Nucleus accumbens (tissue), 56 donors: ENCODE data around the gene MT1H.
"Not testable (repeated sequence)": the region's sequence is repeated elsewhere in the genome, so short reads cannot be mapped to it uniquely, and the experiment has no call there.

ENCODE experiments used
- DNase-seq, 56 donors: peaks; one replicate each; lab custom pipeline; 2025; lab: John Stamatoyannopoulos, UW

The MT1H gene

DNA sequence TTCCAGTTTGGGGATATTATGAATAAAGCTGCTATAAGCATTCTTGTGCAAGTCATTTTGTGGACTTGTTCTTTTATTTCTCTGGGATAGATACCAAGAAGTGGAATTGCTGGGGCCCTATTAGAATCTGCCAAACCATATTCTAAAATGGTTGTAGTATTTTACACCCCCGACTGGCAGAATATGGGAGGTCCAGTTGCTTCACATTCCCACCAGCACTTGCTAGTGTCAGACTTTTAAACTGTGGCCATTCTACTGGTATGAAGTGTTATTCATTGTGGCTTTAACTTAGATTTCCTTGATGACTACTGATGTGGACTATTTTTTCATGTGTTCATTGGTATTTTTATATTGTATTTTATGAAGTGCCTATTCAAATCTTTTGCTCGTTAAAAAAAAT is 42.2 kb downstream of the MT1H start:
- no peak for DNase-seq

DNA sequence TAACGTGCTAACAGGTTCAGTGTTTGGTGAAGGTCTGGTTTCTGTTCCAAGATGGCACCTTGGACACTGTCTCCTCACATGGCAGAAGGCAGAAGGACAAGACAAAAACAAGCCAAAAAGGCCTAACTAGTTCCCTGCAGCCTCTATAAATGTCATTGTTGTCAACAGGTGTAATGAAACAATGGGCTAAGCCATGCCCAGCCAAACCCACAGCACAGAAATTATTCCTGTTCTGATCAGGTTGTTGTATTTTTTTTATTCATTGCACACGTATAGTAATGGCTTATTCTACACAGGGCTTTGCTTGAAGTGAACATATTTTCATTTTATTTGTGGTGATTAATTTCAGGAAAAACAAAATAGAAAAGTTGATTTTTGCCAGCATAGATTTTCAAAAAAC is 44.2 kb downstream of the MT1H start:
- DNase-seq = no peak

DNA sequence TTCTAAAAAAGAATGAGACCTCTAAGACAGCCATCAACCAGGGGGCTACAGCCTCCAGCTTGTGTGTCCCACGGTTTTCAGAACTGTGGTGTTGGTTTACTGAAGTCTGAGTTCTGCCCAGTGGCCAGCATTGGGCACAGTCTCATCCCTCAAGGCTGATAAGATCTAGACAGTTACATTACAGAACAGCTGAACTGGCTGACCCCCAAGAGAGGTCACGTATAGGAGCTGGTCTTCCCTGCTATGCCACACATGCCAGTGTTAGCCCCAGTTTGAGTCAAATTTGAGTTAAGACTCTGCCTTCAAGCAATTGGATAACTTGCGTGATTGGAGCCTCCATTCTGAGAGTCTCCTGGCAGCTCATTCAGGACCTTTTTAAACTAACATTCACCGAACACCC is 45.5 kb downstream of the MT1H start:
- no peak for DNase-seq

DNA sequence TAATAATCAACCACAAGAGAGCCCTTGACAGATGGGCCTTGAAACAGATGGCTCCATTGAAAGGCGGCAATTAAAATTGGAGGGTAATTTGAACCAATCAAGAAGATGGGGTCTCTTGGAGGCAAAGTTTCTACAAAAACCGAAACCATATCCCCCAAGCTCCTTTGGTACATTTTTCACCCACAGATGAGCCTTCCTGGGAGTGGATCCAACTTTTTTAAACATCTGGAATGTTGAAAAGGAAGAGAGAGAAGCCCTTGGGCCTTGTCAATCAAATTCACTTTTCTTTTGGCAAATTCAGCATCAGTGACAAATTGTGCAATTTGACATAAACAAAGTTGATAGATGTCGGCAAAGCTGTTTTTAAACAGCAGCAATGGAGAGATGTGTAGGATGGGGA is 47.1 kb downstream of the MT1H start:
- no peak for DNase-seq

DNA sequence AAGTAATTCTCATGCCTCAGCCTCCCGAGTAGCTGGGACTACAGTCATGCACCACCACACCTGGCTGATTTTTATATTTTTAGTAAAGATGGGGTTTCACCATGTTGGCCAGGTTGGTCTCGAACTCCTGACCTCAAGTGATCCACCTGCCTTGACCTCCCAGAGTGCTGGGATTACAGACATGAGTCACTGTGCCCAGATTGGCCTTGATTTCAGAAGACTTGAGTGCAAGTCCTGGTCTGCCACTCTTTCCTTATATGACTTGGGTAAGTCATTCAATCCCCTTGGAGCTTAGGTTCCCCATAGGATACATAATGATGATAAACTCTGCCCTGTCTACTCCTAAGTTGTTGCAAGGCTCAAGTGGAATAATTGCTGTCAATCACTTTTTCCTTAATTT is 47.9 kb downstream of the MT1H start:
- DNase-seq = not testable (repeated sequence)
